Measurements from ENCODE around the gene RPS19. TPM values are rescaled to one million over a fixed set of nuclear protein-coding genes. Genes with fewer than 3 reads are reported as not detected.

Gene RPS19
- total and polyA plus RNA-seq, 4 donors, result 275 to 655 (median 476) TPM

GRCh38 chr19:41895745-41896580 is 35.9 kb downstream of the RPS19 start:
- H3K9me3 ChIP-seq (ENCODE audit: control insufficient read depth in 4 of 4, low read length in 3 of 4), result no peaks in the 10 kb centered on the region
- TF ChIP-seq YY1 (IDR thresholded peaks at IDR 0.05), result no peak
- no peak for TF ChIP-seq HNF4A (conservative IDR thresholded peaks at IDR 0.05)
- no peak for TF ChIP-seq GABPA (IDR thresholded peaks at IDR 0.05 in 1 of 2, conservative IDR thresholded peaks at IDR 0.05 in 1 of 2)
- TF ChIP-seq CTCF (IDR thresholded peaks at IDR 0.05; ENCODE audit: low read depth, low read length, missing input control), result no peak
- no peak for TF ChIP-seq REST (IDR thresholded peaks at IDR 0.05)
- no peak for TF ChIP-seq RAD21 (IDR thresholded peaks at IDR 0.05)
- TF ChIP-seq MAX (IDR thresholded peaks at IDR 0.05), result no peak
- TF ChIP-seq RXRA (IDR thresholded peaks at IDR 0.05), result no peak
- no peak for TF ChIP-seq FOXA1 (IDR thresholded peaks at IDR 0.05)
- TF ChIP-seq ATF3 (IDR thresholded peaks at IDR 0.05), result no peak
- TF ChIP-seq JUND (IDR thresholded peaks at IDR 0.05), result no peak
- no peak for TF ChIP-seq TAF1 (conservative IDR thresholded peaks at IDR 0.05)
- no peak for TF ChIP-seq EGR1 (IDR thresholded peaks at IDR 0.05; ENCODE audit: low read depth in 2 of 2)
- no peak overlapping the region for H3K9ac ChIP-seq (ENCODE audit: low read depth in 1 of 2, low read length in 2 of 2)
- no peaks in the 10 kb centered on the region for H3K27me3 ChIP-seq (ENCODE audit: control insufficient read depth in 4 of 4, insufficient read depth in 4 of 4, low read length in 3 of 4)
- no peak overlapping the region for H3K27ac ChIP-seq (ENCODE audit: low read depth in 1 of 2, low read length in 2 of 2)
- 89% methylated on average over 19 of the region's 19 CpGs for WGBS
- peaks cover 7 to 67% (median 14%) of the 10 kb centered on the region in 4 donors for H3K36me3 ChIP-seq (ENCODE audit: control insufficient read depth in 4 of 4, insufficient read depth in 3 of 4, low read depth in 1 of 4, low read length in 3 of 4)
- no peak for DNase-seq (ENCODE audit: low spot score)
- H3K4me1 ChIP-seq (ENCODE audit: control insufficient read depth in 4 of 4, insufficient read depth in 4 of 4, low read length in 3 of 4), result no peaks in the 10 kb centered on the region
- H3K4me3 ChIP-seq (ENCODE audit: low read depth in 1 of 3, low read length in 3 of 3), result no peak overlapping the region

GRCh38 chr19:41896581-41896942 is 36.5 kb downstream of the RPS19 start:
- 88% methylated on average over 1 of the region's 1 CpG for WGBS
- no peak overlapping the region for H3K9ac ChIP-seq (ENCODE audit: low read depth in 1 of 2, low read length in 2 of 2)

More at GRCh38 chr19:41896581-41896942, 36.5 kb downstream of the RPS19 start:
- TF ChIP-seq FOXA1 (IDR thresholded peaks at IDR 0.05) (no peak), EGR1 (IDR thresholded peaks at IDR 0.05; ENCODE audit: low read depth in 2 of 2) (no peak), HNF4A (conservative IDR thresholded peaks at IDR 0.05) (no peak), TAF1 (conservative IDR thresholded peaks at IDR 0.05) (no peak), NR2F2 (IDR thresholded peaks at IDR 0.05) (no peak), MAX (IDR thresholded peaks at IDR 0.05) (no peak), FOXA2 (IDR thresholded peaks at IDR 0.05) (no peak), RXRA (IDR thresholded peaks at IDR 0.05) (no peak), YY1 (IDR thresholded peaks at IDR 0.05) (no peak)
- Histone ChIP-seq H3K27ac (ENCODE audit: low read depth in 1 of 2, low read length in 2 of 2) (no peak overlapping the region), H3K4me1 (ENCODE audit: control insufficient read depth in 4 of 4, insufficient read depth in 4 of 4, low read length in 3 of 4) (no peaks in the 10 kb centered on the region), H3K36me3 (ENCODE audit: control insufficient read depth in 4 of 4, insufficient read depth in 3 of 4, low read depth in 1 of 4, low read length in 3 of 4) (peaks cover 7 to 70% (median 14%) of the 10 kb centered on the region in 4 donors), H3K4me3 (ENCODE audit: low read depth in 1 of 3, low read length in 3 of 3) (no peak overlapping the region), H3K27me3 (ENCODE audit: control insufficient read depth in 4 of 4, insufficient read depth in 4 of 4, low read length in 3 of 4) (no peaks in the 10 kb centered on the region), H3K9me3 (ENCODE audit: control insufficient read depth in 4 of 4, low read length in 3 of 4) (no peaks in the 10 kb centered on the region)
- no peak for DNase-seq (ENCODE audit: low spot score)
